Measurements from ENCODE around the gene PFAS.

DNA sequence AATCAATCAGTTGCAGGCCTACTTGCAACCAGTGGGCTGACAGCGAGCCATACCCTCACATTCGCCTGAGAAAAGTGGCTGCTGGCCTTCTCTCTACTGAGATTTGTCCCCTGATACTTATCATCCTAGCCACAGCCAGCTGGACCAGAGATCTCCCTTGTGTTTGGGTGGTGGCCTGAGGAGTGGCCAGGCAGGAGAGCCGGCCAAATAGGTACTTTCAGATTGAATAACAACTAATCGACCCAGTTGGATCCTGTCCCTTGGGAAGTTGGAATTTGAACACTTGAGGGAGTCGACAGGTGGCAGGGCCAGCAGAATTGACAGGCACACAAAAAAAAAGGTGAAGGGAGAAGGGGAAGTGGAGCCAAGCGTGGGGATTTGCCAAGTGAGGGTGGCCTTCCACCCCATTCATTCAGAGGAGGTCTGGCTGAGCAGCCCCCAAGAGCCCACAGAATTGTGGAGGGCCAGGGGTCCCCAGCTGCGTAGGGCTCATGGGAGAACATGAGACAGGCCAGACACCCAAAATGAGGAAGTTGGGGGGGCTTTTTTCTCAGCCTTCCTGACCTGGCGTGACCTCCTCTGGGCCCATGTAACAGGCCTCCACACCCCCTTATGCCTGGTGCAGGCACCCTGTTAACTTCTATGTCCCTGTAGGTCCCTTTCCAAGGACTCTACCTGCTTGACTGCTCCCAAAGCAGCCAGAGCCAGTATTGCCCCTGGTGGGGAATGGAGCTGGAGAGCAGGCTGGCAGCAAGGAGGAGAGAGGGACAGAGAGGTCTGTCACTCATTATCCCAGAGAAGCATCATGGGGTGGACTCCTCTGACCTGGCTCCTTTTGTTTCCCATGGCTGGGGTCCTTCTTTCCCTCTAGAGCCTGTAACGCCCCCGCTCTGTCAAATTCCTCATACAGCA is 36.4 kb downstream of the PFAS start:
- TF ChIP-seq, protein P1, sequence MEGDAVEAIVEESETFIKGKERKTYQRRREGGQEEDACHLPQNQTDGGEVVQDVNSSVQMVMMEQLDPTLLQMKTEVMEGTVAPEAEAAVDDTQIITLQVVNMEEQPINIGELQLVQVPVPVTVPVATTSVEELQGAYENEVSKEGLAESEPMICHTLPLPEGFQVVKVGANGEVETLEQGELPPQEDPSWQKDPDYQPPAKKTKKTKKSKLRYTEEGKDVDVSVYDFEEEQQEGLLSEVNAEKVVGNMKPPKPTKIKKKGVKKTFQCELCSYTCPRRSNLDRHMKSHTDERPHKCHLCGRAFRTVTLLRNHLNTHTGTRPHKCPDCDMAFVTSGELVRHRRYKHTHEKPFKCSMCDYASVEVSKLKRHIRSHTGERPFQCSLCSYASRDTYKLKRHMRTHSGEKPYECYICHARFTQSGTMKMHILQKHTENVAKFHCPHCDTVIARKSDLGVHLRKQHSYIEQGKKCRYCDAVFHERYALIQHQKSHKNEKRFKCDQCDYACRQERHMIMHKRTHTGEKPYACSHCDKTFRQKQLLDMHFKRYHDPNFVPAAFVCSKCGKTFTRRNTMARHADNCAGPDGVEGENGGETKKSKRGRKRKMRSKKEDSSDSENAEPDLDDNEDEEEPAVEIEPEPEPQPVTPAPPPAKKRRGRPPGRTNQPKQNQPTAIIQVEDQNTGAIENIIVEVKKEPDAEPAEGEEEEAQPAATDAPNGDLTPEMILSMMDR (IDR thresholded peaks at IDR 0.05; ENCODE audit: low read length) = no peak
- TF ChIP-seq EZH2 (IDR thresholded peaks at IDR 0.05; ENCODE audit: borderline replicate concordance, low read length) = no peak
